HepG2 (cell line): ENCODE results near the gene ZNF222. TPM values are rescaled to one million over a fixed set of nuclear protein-coding genes. Genes with fewer than 3 reads are reported as not detected.

ENCODE experiments used
- BRD4 ChIP-seq: sonication (generic); formaldehyde crosslinking; IDR thresholded peaks from 2 replicates; pipeline ENCODE4 v1.4.0; 2020; ENCODE audit warnings: missing genetic modification reagents
- ELF3 ChIP-seq: IDR thresholded peaks from 2 replicates; pipeline ENCODE4 v1.6.1; 2016; ENCODE audit warnings: missing genetic modification reagents, missing compliant biosample characterization
- FOXA1 ChIP-seq, 2 experiments: fragments of 450-650 bp in 1 of 2; sonication (generic) in 1 of 2; formaldehyde crosslinking in 1 of 2; IDR thresholded peaks; 2 replicates each; pipeline versions ENCODE4 v1.4.0 to v1.6.1; 2016 to 2020; ENCODE audit warnings: missing genetic modification reagents in 1 of 2
- FOXK2 ChIP-seq: fragments of 450-650 bp; IDR thresholded peaks from 2 replicates; pipeline ENCODE4 v1.6.1; 2016
- HHEX ChIP-seq: IDR thresholded peaks from 2 replicates; pipeline ENCODE4 v1.6.1; 2016; ENCODE audit warnings: control low read depth
- JARID2 ChIP-seq: sonication (generic); formaldehyde crosslinking; IDR thresholded peaks from 2 replicates; pipeline ENCODE4 v1.8.1; 2023; ENCODE audit warnings: missing genetic modification reagents, inconsistent platforms; ENCODE audit not compliant: insufficient replicate concordance
- KAT7 ChIP-seq: IDR thresholded peaks from 2 replicates; pipeline ENCODE4 v1.6.1; 2018; ENCODE audit warnings: borderline replicate concordance, missing compliant biosample characterization
- MIXL1 ChIP-seq: IDR thresholded peaks from 2 replicates; pipeline ENCODE4 v1.6.1; 2016
- PRPF4 ChIP-seq: fragments of 200-400 bp; formaldehyde crosslinking; IDR thresholded peaks from 2 replicates; pipeline ENCODE4 v1.6.1; 2016; ENCODE audit warnings: low read length, low read depth; ENCODE audit not compliant: poor library complexity, severe bottlenecking
- REXO4 ChIP-seq: sonication (generic); formaldehyde crosslinking; IDR thresholded peaks from 2 replicates; pipeline ENCODE4 v1.8.0; 2022; ENCODE audit warnings: missing genetic modification reagents, mild to moderate bottlenecking, borderline replicate concordance
- YEATS4 ChIP-seq: sonication (generic); formaldehyde crosslinking; IDR thresholded peaks from 2 replicates; pipeline ENCODE4 v1.4.0; 2020; ENCODE audit warnings: missing genetic modification reagents, borderline replicate concordance
- ZFP36L2 ChIP-seq: sonication (generic); formaldehyde crosslinking; IDR thresholded peaks from 2 replicates; pipeline ENCODE4 v1.4.0; 2020; ENCODE audit warnings: missing genetic modification reagents
- ZNF121 ChIP-seq: sonication (generic); formaldehyde crosslinking; IDR thresholded peaks from 2 replicates; pipeline ENCODE4 v1.5.0; 2020; ENCODE audit warnings: mild to moderate bottlenecking, missing genetic modification reagents
- ZNF253 ChIP-seq: sonication (generic); formaldehyde crosslinking; IDR thresholded peaks from 2 replicates; pipeline ENCODE4 v1.8.0; 2022; ENCODE audit warnings: mild to moderate bottlenecking, missing genetic modification reagents, borderline replicate concordance
- ZNF318 ChIP-seq: sonication (generic); formaldehyde crosslinking; IDR thresholded peaks from 2 replicates; pipeline ENCODE4 v1.4.0; 2020; ENCODE audit warnings: mild to moderate bottlenecking, missing genetic modification reagents
- ZNF530 ChIP-seq: sonication (generic); formaldehyde crosslinking; IDR thresholded peaks from 2 replicates; pipeline ENCODE4 v1.5.0; 2020; ENCODE audit warnings: low read depth, mild to moderate bottlenecking, missing genetic modification reagents
- ZNF7 ChIP-seq: IDR thresholded peaks from 2 replicates; pipeline ENCODE4 v1.6.1; 2016; ENCODE audit warnings: missing biosample characterization, missing genetic modification reagents
- ZNF761 ChIP-seq: sonication (generic); formaldehyde crosslinking; conservative IDR thresholded peaks from 2 replicates; pipeline ENCODE4 v1.4.0; 2020; ENCODE audit warnings: mild to moderate bottlenecking, missing genetic modification reagents
- ZSCAN31 ChIP-seq: sonication (generic); formaldehyde crosslinking; IDR thresholded peaks from 2 replicates; pipeline ENCODE4 v1.5.0; 2020; ENCODE audit warnings: low read depth, mild to moderate bottlenecking, missing genetic modification reagents
- polyA plus RNA-seq, 8 experiments: library from polyadenylated mRNA; depleted of rRNA in 3 of 8; stranded (reverse) in 7 of 8; unstranded in 1 of 8; fragments of >200 nt; fragmentation: Illumina TruSeq in 4 of 8; extraction: Trizol in 4 of 8; gene quantifications; 2 replicates each; pipeline versions ENCODE4 v1.2.1 to v1.2.3, GENCODE V29; 2011 to 2016; ENCODE audit warnings: low read depth in 4 of 8, missing spikeins in 1 of 8, mixed read lengths in 1 of 8; ENCODE audit not compliant: insufficient read depth in 1 of 8
- total RNA-seq, 5 experiments: library from RNA; depleted of rRNA; stranded (reverse); fragments of >200 nt; fragmentation: Illumina TruSeq; extraction: Trizol; gene quantifications; 2 replicates each; pipeline ENCODE4 v1.2.3, GENCODE V29; 2016; ENCODE audit warnings: low read depth in 1 of 5
- TF ChIP-seq, protein P1 (sequence below): sonication (generic); formaldehyde crosslinking; IDR thresholded peaks from 2 replicates; pipeline ENCODE4 v1.8.0; 2022; ENCODE audit warnings: missing genetic modification reagents, mild to moderate bottlenecking, moderate library complexity, borderline replicate concordance

ZNF222 gene
- total and polyA plus RNA-seq, 2 of the 13 experiments (the other 11 are each of a cell fraction or from before 2014, with no cell fraction given), result 2.2 to 6.2 TPM

DNA sequence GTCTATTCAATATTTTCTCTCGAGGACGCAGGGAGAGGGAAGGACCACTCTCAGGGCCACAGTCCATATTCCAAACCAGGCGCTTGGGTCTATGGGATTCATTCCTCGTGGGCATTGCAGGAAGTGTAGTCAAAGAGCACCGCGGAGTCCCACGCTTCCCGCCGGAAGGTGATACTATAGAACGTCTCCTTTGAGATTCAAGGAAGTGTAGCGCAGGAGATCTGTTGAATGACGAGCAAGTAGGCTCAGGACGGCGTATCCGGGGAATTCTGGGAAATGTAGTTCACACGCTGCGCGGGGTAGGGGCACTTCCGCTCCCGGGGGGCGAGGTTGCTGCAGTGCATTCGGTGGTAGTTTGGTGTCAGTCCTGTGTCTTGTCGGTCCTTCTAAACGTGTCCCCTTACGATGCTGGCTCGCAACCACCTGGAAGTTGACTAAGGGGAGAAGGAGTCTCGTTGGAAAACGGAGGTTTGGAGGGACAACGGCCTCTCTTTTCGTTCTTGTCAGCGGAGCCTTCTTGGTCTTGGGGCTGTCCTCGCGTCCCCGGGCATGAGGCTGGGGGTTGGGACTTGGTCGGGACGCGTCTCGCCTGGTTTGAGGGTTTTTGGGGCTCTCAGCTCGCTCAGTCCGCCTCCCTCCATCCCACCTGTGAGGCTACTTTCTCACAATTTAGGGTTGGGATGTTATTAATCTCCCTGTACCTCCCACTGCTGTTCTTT lies 46.8 kb downstream of the ZNF222 start, which contains the start of gene ZNF284 (continued):
- TF ChIP-seq ZNF318 (CRISPR knock-in tag), result no peak
- TF ChIP-seq BRD4 (CRISPR knock-in tag), result no peak; the same call in 1 of the 2 replicates
- no peak for TF ChIP-seq ZNF530 (CRISPR knock-in tag)
- TF ChIP-seq ZNF253, result no peak
- no peak for TF ChIP-seq KAT7
- TF ChIP-seq PRPF4, result no peak
- no peak for TF ChIP-seq REXO4 (CRISPR knock-in tag)
- peak; percentile 97 for TF ChIP-seq ELF3 (CRISPR knock-in tag)
- TF ChIP-seq, protein P1, sequence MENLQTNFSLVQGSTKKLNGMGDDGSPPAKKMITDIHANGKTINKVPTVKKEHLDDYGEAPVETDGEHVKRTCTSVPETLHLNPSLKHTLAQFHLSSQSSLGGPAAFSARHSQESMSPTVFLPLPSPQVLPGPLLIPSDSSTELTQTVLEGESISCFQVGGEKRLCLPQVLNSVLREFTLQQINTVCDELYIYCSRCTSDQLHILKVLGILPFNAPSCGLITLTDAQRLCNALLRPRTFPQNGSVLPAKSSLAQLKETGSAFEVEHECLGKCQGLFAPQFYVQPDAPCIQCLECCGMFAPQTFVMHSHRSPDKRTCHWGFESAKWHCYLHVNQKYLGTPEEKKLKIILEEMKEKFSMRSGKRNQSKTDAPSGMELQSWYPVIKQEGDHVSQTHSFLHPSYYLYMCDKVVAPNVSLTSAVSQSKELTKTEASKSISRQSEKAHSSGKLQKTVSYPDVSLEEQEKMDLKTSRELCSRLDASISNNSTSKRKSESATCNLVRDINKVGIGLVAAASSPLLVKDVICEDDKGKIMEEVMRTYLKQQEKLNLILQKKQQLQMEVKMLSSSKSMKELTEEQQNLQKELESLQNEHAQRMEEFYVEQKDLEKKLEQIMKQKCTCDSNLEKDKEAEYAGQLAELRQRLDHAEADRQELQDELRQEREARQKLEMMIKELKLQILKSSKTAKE (CRISPR knock-in tag), result no peak
- TF ChIP-seq ZNF121 (CRISPR knock-in tag), result no peak
- no peak for TF ChIP-seq FOXA1 (IDR thresholded peaks at IDR 0.05)
- TF ChIP-seq FOXA1 (CRISPR knock-in tag; IDR thresholded peaks at IDR 0.05), result no peak
- no peak for TF ChIP-seq JARID2 (CRISPR knock-in tag)
- TF ChIP-seq ZSCAN31 (CRISPR knock-in tag), result no peak
- TF ChIP-seq ZNF761, result 0 out of 2 replicates have a peak, but pooled peaks have one; percentile 35
- TF ChIP-seq HHEX (CRISPR knock-in tag), result no peak
- TF ChIP-seq YEATS4 (CRISPR knock-in tag), result no peak
- TF ChIP-seq MIXL1 (CRISPR knock-in tag), result 0 out of 2 replicates have a peak, but pooled peaks have one; percentile 27
- TF ChIP-seq ZFP36L2, result no peak
- no peak for TF ChIP-seq ZNF7 (CRISPR knock-in tag)
- no peak for TF ChIP-seq FOXK2
